ENCODE results near the gene WNT8A. TPM values are rescaled to one million over a fixed set of nuclear protein-coding genes. Genes with fewer than 3 reads are reported as not detected.

WNT8A gene
- total RNA-seq, 2 experiments from 2014 or later, result not detected

- Mint-ChIP-seq H3K27me3 (peaks cover 10% of the 10 kb centered on the region), H3K4me3 (no peak overlapping the region), H3K36me3 (ENCODE audit: low read depth) (no peaks in the 10 kb centered on the region), H3K9me3 (no peaks in the 10 kb centered on the region), H3K27ac (no peak overlapping the region), H3K4me1 (ENCODE audit: low read depth) (peaks cover 22% of the 10 kb centered on the region)
- ChIA-PET POLR2A (no interaction called here), CTCF (interaction anchor here (0.9 to 1.5 kb wide), 2 partner anchors 20 to 60 kb away, joined by 4 to 6 read pairs; no protein-coding TSS in a partner anchor)
- TF ChIP-seq CTCF (IDR thresholded peaks at IDR 0.05), result no peak
- DNase-seq (no peak), ATAC-seq (peak; percentile 45)
- intact Hi-C loops (cut with micrococcal nuclease), result no loop called here
These were observed 13.4 kb downstream of the WNT8A start for GRCh38 chr5:138096997-138097828.

- H3K36me3 Mint-ChIP-seq (ENCODE audit: low read depth), result no peaks in the 10 kb centered on the region
- H3K27me3 Mint-ChIP-seq, result peaks cover 10% of the 10 kb centered on the region
- TF ChIP-seq CTCF (IDR thresholded peaks at IDR 0.05), result no peak
- H3K9me3 Mint-ChIP-seq, result no peaks in the 10 kb centered on the region
- ChIA-PET CTCF (interaction anchor here (1.0 to 2.7 kb wide), 7 partner anchors 10 to 324 kb away, joined by 3 to 12 read pairs (median 4); no protein-coding TSS in a partner anchor), POLR2A (no interaction called here)
- H3K4me1 Mint-ChIP-seq (ENCODE audit: low read depth), result no peaks in the 10 kb centered on the region
- no peak overlapping the region for H3K27ac Mint-ChIP-seq
- intact Hi-C loops (cut with micrococcal nuclease), result no loop called here
- no peak overlapping the region for H3K4me3 Mint-ChIP-seq
- ATAC-seq (no peak), DNase-seq (no peak)
These were observed 18.9 kb downstream of the WNT8A start for GRCh38 chr5:138102454-138103318.

GRCh38 chr5:138103319-138103637 is 19.4 kb downstream of the WNT8A start:
- H3K4me1 Mint-ChIP-seq (ENCODE audit: low read depth), result no peaks in the 10 kb centered on the region
- H3K36me3 Mint-ChIP-seq (ENCODE audit: low read depth), result no peaks in the 10 kb centered on the region
- no peaks in the 10 kb centered on the region for H3K9me3 Mint-ChIP-seq
- intact Hi-C loops (cut with micrococcal nuclease), result no loop called here
- no peak for ATAC-seq
- H3K27me3 Mint-ChIP-seq, result peaks cover 10% of the 10 kb centered on the region
- H3K4me3 Mint-ChIP-seq, result no peak overlapping the region
- DNase-seq, result no peak
- ChIA-PET POLR2A (no interaction called here), CTCF (interaction anchor here (1.1 to 2.7 kb wide), 6 partner anchors 11 to 324 kb away, joined by 3 to 12 read pairs (median 4); no protein-coding TSS in a partner anchor)
- no peak for TF ChIP-seq CTCF (IDR thresholded peaks at IDR 0.05)
- no peak overlapping the region for H3K27ac Mint-ChIP-seq

- ChIA-PET CTCF (no interaction called here), POLR2A (no interaction called here)
- no peaks in the 10 kb centered on the region for H3K4me1 Mint-ChIP-seq (ENCODE audit: low read depth)
These were observed 21.9 kb downstream of the WNT8A start for GRCh38 chr5:138105709-138106108.

More at GRCh38 chr5:138105709-138106108, 21.9 kb downstream of the WNT8A start:
- Mint-ChIP-seq H3K4me3 (no peak overlapping the region), H3K27me3 (peaks cover 4% of the 10 kb centered on the region), H3K27ac (no peak overlapping the region), H3K36me3 (ENCODE audit: low read depth) (no peaks in the 10 kb centered on the region), H3K9me3 (no peaks in the 10 kb centered on the region)
- no peak for DNase-seq
- ATAC-seq, result no peak
- intact Hi-C loops (cut with micrococcal nuclease), result no loop called here
- TF ChIP-seq CTCF (IDR thresholded peaks at IDR 0.05), result no peak
